ENCODE data around the gene ZC3H12A. TPM values are rescaled to one million over a fixed set of nuclear protein-coding genes. Genes with fewer than 3 reads are reported as not detected.
"Not testable (repeated sequence)": the region's sequence is repeated elsewhere in the genome, so short reads cannot be mapped to it uniquely, and the experiment has no call there.

Gene ZC3H12A
- total and polyA plus RNA-seq, 9 donors, result 1.4 to 86.6 (median 6.8) TPM

DNA sequence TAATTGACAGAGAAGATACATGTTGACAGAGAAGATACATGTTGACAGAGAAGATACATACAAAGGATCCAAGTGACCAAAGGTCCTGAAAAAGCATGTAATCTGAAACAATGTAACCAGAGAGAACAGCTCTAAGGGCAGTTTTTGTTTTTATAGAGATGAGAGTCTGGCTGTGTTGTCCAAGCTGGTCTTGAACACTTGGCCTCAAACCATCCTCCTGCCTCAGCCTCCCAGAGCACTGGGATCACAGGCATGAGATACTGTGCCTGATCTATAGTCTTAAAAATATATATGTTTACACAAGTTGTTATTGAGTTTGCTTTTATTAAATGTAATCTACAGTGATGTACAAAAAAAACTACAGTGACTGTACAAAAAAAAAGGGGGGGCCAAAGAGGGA lies 27.7 kb downstream of the ZC3H12A start:
- Histone ChIP-seq H3K9me3 (no peaks in the 10 kb centered on the region), H3K27me3 (no peaks in the 10 kb centered on the region), H3K4me3 (no peak overlapping the region), H3K4me1 (ENCODE audit: insufficient read depth) (peaks cover 2% of the 10 kb centered on the region), H3K27ac (no peak overlapping the region), H3K36me3 (no peaks in the 10 kb centered on the region)
- intact Hi-C loops (cut with DNase I), result no loop called here
- DNase-seq, result no peak
- no peak for TF ChIP-seq EP300 (IDR thresholded peaks at IDR 0.05)
- TF ChIP-seq POLR2A (IDR thresholded peaks at IDR 0.05), result no peak
- TF ChIP-seq, protein P1, sequence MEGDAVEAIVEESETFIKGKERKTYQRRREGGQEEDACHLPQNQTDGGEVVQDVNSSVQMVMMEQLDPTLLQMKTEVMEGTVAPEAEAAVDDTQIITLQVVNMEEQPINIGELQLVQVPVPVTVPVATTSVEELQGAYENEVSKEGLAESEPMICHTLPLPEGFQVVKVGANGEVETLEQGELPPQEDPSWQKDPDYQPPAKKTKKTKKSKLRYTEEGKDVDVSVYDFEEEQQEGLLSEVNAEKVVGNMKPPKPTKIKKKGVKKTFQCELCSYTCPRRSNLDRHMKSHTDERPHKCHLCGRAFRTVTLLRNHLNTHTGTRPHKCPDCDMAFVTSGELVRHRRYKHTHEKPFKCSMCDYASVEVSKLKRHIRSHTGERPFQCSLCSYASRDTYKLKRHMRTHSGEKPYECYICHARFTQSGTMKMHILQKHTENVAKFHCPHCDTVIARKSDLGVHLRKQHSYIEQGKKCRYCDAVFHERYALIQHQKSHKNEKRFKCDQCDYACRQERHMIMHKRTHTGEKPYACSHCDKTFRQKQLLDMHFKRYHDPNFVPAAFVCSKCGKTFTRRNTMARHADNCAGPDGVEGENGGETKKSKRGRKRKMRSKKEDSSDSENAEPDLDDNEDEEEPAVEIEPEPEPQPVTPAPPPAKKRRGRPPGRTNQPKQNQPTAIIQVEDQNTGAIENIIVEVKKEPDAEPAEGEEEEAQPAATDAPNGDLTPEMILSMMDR (IDR thresholded peaks at IDR 0.05), result no peak

DNA sequence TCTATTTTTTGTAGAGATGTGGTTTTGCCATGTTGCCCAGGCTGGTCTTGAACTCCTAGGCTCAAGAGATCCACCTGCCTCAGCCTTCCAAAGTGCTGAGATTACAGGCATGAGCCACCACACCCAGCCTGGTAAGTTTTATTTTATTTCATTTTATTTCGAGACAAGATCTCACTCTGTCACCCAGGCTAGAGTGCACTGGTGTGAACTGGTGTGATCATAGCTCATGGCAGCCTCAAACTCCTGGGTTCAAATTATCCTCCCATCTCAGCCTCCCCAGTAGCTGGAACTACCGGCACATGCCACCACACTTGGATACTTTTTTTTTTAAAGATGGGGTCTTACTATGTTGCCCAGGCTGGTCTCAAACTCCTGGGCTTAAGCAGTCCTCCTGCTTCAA lies 28.4 kb downstream of the ZC3H12A start:
- H3K9me3 ChIP-seq; H3K27ac ChIP-seq; H3K4me1 ChIP-seq (ENCODE audit: insufficient read depth); intact Hi-C loops (cut with DNase I); H3K27me3 ChIP-seq; H3K4me3 ChIP-seq; DNase-seq; H3K36me3 ChIP-seq: not testable (repeated sequence)
- 95 to 98% (median 96%) methylated on average over 2 of the region's 2 CpGs for WGBS, 3 donors

DNA sequence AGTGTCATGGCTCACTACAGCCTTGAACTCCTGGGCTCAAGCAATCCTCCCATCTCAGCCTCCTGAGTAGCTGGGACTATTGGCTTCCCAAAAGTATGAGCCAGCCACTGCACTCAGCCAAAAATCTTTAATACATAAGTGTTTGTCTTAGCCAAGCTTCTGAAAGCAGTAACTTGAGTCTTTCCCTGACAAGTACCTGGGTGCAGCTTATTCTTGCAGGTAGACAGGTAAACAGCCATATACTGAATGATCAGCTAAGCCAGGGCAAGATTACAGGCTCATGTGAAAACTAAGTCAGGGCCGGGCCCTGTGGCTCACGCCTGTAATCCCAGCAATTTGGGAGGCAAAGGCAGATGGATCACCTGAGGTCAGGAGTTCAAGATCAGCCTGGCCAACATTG lies 32.4 kb downstream of the ZC3H12A start:
- Histone ChIP-seq H3K4me3 (no peak overlapping the region), H3K36me3 (no peaks in the 10 kb centered on the region), H3K27ac (no peak overlapping the region), H3K27me3 (no peaks in the 10 kb centered on the region), H3K4me1 (ENCODE audit: insufficient read depth) (no peaks in the 10 kb centered on the region), H3K9me3 (no peaks in the 10 kb centered on the region)
- WGBS, 3 donors, result 94 to 97% (median 96%) methylated on average over 2 of the region's 2 CpGs
- no peak for DNase-seq
- intact Hi-C loops (cut with DNase I), result loop anchor here in 1 of 4 donors (5.0 kb wide), 1 partner anchor 1439 kb away; no protein-coding TSS in a partner anchor
- TF ChIP-seq EP300 (IDR thresholded peaks at IDR 0.05), result no peak
- no peak for TF ChIP-seq POLR2A (IDR thresholded peaks at IDR 0.05)
- TF ChIP-seq, protein P1 (IDR thresholded peaks at IDR 0.05), result no peak

DNA sequence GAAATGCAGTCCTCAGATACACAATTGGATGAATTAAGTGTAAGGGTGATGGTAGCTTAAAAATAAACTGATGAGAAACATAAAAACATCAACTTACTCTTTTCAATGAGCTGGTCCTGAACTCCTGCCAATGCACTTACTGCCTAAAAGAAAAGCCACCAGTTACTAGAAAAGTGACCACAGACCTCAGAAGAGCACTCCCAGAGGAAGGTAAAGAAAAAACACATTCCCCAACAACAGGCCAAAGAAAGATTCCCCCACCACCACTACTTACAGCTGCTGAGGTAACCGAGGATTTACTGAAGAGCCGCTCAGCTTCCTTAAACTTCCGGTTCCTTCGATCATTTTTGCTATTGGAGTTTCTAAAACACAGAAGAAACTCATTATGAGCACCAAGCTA lies 34.8 kb downstream of the ZC3H12A start:
- no peaks in the 10 kb centered on the region for H3K9me3 ChIP-seq
- H3K36me3 ChIP-seq, result no peaks in the 10 kb centered on the region
- no peak overlapping the region for H3K27ac ChIP-seq
- no peak overlapping the region for H3K4me3 ChIP-seq
- no peak for DNase-seq
- WGBS, 3 donors, result 81 to 84% (median 82%) methylated on average over 4 of the region's 4 CpGs
- H3K27me3 ChIP-seq, result no peaks in the 10 kb centered on the region
- H3K4me1 ChIP-seq (ENCODE audit: insufficient read depth), result peaks cover 8% of the 10 kb centered on the region
- no peak for TF ChIP-seq EP300 (IDR thresholded peaks at IDR 0.05)
- TF ChIP-seq, protein P1 (IDR thresholded peaks at IDR 0.05), result no peak
- no peak for TF ChIP-seq POLR2A (IDR thresholded peaks at IDR 0.05)
- intact Hi-C loops (cut with DNase I), result loop anchor here in 1 of 4 donors (5.0 kb wide), 1 partner anchor 1442 kb away; no protein-coding TSS in a partner anchor

DNA sequence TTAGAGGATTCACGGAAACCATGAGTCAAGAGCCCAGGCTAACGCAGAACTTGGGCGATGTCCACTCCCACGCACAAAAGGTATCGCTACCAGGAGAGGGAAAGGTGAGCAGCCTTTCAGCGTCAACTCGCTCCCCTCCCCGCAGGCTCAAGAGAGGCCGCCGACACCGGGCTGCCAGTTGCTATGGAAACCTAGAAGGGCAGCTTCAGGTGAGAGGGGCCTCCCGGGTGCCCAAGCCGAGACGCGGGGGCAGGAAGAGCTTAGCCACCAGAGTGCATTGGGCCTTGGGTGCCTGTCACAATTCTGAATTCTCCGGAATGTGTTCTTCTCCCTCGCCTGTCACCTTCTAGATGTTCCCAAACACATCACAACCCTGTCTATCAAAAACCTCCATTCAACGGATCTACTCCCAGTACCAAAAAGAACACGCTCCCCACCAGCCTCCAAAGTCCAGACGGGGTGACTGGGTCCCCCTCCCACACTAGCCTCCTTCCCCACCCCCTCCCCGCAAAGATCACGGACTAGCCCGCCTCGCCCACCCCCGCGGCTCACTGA lies 39.5 kb downstream of the ZC3H12A start:
- H3K9me3 ChIP-seq, result no peaks in the 10 kb centered on the region
- TF ChIP-seq POLR2A (IDR thresholded peaks at IDR 0.05) (no peak), EP300 (IDR thresholded peaks at IDR 0.05) (no peak)
- TF ChIP-seq, protein P1 (IDR thresholded peaks at IDR 0.05), result no peak
- intact Hi-C loops (cut with DNase I), result no loop called here
- peak overlapping the region in 1 of 2 donors; percentile 70 for H3K27ac ChIP-seq
- WGBS, 3 donors, result 1 to 2% (median 1%) methylated on average over 26 of the region's 26 CpGs
- H3K4me3 ChIP-seq, result peak overlapping the region; percentile 62
- peak; percentile 14 to 50 (median 38) for DNase-seq
- no peaks in the 10 kb centered on the region for H3K36me3 ChIP-seq
- peaks cover 10% of the 10 kb centered on the region for H3K4me1 ChIP-seq (ENCODE audit: insufficient read depth)
- H3K27me3 ChIP-seq, result no peaks in the 10 kb centered on the region

Measured in ovary (tissue), 9 donors.